Trophoblast cell (in vitro differentiated cells and primary cell): ENCODE results near the gene NIFK.

Experiments
- DNase-seq, 2 donors: peaks; one replicate each; pipeline ENCODE4 v3.0.0-alpha.2; 2016
- H2AFZ ChIP-seq: 2 replicates; pipeline ENCODE4 v1.6.1; 2013; ENCODE audit warnings: low read length, moderate library complexity, mild to moderate bottlenecking; ENCODE audit not compliant: insufficient read depth, poor library complexity
- H2AK5ac ChIP-seq: 2 replicates; pipeline ENCODE4 v1.6.1; 2013; ENCODE audit warnings: mild to moderate bottlenecking, low read length
- H2BK120ac ChIP-seq: 2 replicates; pipeline ENCODE4 v1.6.1; 2013; ENCODE audit warnings: low read length, mild to moderate bottlenecking, moderate library complexity; ENCODE audit not compliant: insufficient read depth, poor library complexity
- H2BK12ac ChIP-seq: 2 replicates; pipeline ENCODE4 v1.6.1; 2013; ENCODE audit warnings: mild to moderate bottlenecking, low read length, moderate library complexity
- H2BK5ac ChIP-seq: 2 replicates; pipeline ENCODE4 v1.6.1; 2013; ENCODE audit warnings: low read length, low read depth, moderate library complexity, mild to moderate bottlenecking; ENCODE audit not compliant: poor library complexity
- H3K14ac ChIP-seq: 2 replicates; pipeline ENCODE4 v1.6.1; 2013; ENCODE audit warnings: mild to moderate bottlenecking, low read length
- H3K18ac ChIP-seq: 2 replicates; pipeline ENCODE4 v1.6.1; 2013; ENCODE audit warnings: mild to moderate bottlenecking, low read length
- H3K23ac ChIP-seq: 2 replicates; pipeline ENCODE4 v1.6.1; 2013; ENCODE audit warnings: low read length
- H3K27ac ChIP-seq: 2 replicates; pipeline ENCODE4 v1.5.1; 2013; ENCODE audit warnings: low read depth, mild to moderate bottlenecking, inconsistent platforms, low read length, moderate library complexity
- H3K27me3 ChIP-seq: 2 replicates; pipeline ENCODE4 v1.6.1; 2013; ENCODE audit warnings: inconsistent platforms, mild to moderate bottlenecking, low read length, moderate library complexity; ENCODE audit not compliant: insufficient read depth
- H3K36me3 ChIP-seq, 2 experiments: 1 replicate in 1 of 2; 2 replicates in 1 of 2; pipeline ENCODE4 v1.6.1; 2013; ENCODE audit warnings: low read length in 2 of 2, mild to moderate bottlenecking in 2 of 2, moderate library complexity in 1 of 2; ENCODE audit not compliant: insufficient read depth in 2 of 2, control insufficient read depth in 1 of 2
- H3K4ac ChIP-seq: 2 replicates; pipeline ENCODE4 v1.6.1; 2013; ENCODE audit warnings: low read depth, mild to moderate bottlenecking, low read length, moderate library complexity
- H3K4me1 ChIP-seq, 2 experiments: 1 replicate in 1 of 2; 2 replicates in 1 of 2; pipeline ENCODE4 v1.6.1; 2013; ENCODE audit warnings: low read length in 2 of 2, mild to moderate bottlenecking in 2 of 2, moderate library complexity in 1 of 2; ENCODE audit not compliant: insufficient read depth in 2 of 2, control insufficient read depth in 1 of 2
- H3K4me2 ChIP-seq: 2 replicates; pipeline ENCODE4 v1.6.1; 2013; ENCODE audit warnings: inconsistent platforms, mild to moderate bottlenecking, low read length, moderate library complexity
- H3K4me3 ChIP-seq: 2 replicates; pipeline ENCODE4 v1.5.1; 2013; ENCODE audit warnings: mild to moderate bottlenecking, low read depth, low read length, inconsistent platforms
- H3K79me1 ChIP-seq: one replicate; pipeline ENCODE4 v1.6.1; 2013; ENCODE audit warnings: low read length
- H3K79me2 ChIP-seq: 2 replicates; pipeline ENCODE4 v1.6.1; 2013; ENCODE audit warnings: low read length, mild to moderate bottlenecking; ENCODE audit not compliant: control insufficient read depth, insufficient read depth, poor library complexity
- H3K9ac ChIP-seq: 2 replicates; pipeline ENCODE4 v1.6.1; 2013; ENCODE audit warnings: mild to moderate bottlenecking, low read length
- H3K9me3 ChIP-seq: 2 replicates; pipeline ENCODE4 v1.6.1; 2013; ENCODE audit warnings: low read depth, mild to moderate bottlenecking, control low read depth, inconsistent platforms, low read length; ENCODE audit not compliant: insufficient read depth
- H4K12ac ChIP-seq: 2 replicates; pipeline ENCODE4 v1.6.1; 2013; ENCODE audit warnings: low read depth, mild to moderate bottlenecking, low read length, moderate library complexity
- H4K8ac ChIP-seq: 2 replicates; pipeline ENCODE4 v1.6.1; 2013; ENCODE audit warnings: low read depth, mild to moderate bottlenecking, low read length, moderate library complexity
- H4K91ac ChIP-seq: one replicate; pipeline ENCODE4 v1.6.1; 2013; ENCODE audit warnings: low read depth, mild to moderate bottlenecking, low read length, moderate library complexity
- WGBS: extraction: QIAGEN DNeasy Blood & Tissue Kit; methylation state at CpG from one replicate; pipeline ENCODE4 v1.1.7; 2013; ENCODE audit warnings: missing lambda C conversion rate; ENCODE audit not compliant: insufficient read length, insufficient coverage; ENCODE audit errors: extremely low coverage; 5-methylcytosine and 5-hydroxymethylcytosine counted together

Gene NIFK

GRCh38 chr2:121768143-121768755 lies 31.6 kb upstream of the NIFK start:
- Histone ChIP-seq H3K27me3 (no peaks in the 10 kb centered on the region), H3K4me3 (no peak overlapping the region), H3K23ac (no peak overlapping the region), H4K8ac (no peak overlapping the region), H2AFZ (no peak overlapping the region), H2BK5ac (no peak overlapping the region), H3K18ac (no peak overlapping the region), H4K12ac (no peak overlapping the region), H4K91ac (no peak overlapping the region), H3K79me1 (no peaks in the 10 kb centered on the region), H3K9ac (no peak overlapping the region), H3K4me2 (no peak overlapping the region), H2AK5ac (no peak overlapping the region), H3K36me3 (peaks cover 11 to 31% of the 10 kb centered on the region in 2 experiments), H3K14ac (no peak overlapping the region), H3K4ac (no peak overlapping the region), H3K4me1 (no peaks in the 10 kb centered on the region), H3K9me3 (no peaks in the 10 kb centered on the region), H3K27ac (no peak overlapping the region), H2BK120ac (no peak overlapping the region), H3K79me2 (no peaks in the 10 kb centered on the region), H2BK12ac (no peak overlapping the region)
- DNase-seq: no peak
- WGBS: no CpG with 5 or more reads among the region's 5 CpGs

DNA sequence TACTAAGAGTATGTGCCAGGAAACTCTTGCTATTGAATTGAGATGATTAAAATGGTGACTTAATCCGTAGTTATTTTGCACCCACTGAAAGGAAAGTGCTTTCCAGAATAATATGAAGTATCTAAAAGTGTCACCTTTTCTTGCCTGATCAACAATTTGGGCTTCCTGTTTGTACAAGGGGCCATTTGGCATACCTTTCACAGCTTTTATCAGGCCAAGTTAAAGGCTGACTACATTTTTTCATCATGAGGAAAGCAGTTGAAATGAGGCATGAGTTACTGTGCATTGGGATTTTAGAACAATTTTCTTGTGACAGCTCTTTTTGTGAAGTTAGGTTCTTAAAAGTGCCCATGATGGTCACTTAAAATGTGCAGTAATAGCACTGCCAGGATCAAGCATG lies 29.9 kb upstream of the NIFK start:
- no peak overlapping the region for H3K4me3 ChIP-seq
- no peak for DNase-seq

GRCh38 chr2:121764681-121765228 lies 28.1 kb upstream of the NIFK start:
- no peak overlapping the region for H3K14ac ChIP-seq
- no peak overlapping the region for H2AK5ac ChIP-seq
- no peaks in the 10 kb centered on the region for H3K9me3 ChIP-seq
- H3K9ac ChIP-seq: no peak overlapping the region
- WGBS: no CpG with 5 or more reads among the region's 10 CpGs
- H2AFZ ChIP-seq: no peak overlapping the region
- no peak overlapping the region for H3K4me3 ChIP-seq
- no peaks in the 10 kb centered on the region for H3K79me1 ChIP-seq
- peaks cover 15 to 39% of the 10 kb centered on the region in 2 experiments for H3K36me3 ChIP-seq
- H4K91ac ChIP-seq: no peak overlapping the region
- H3K23ac ChIP-seq: no peak overlapping the region
- no peak for DNase-seq
- H4K8ac ChIP-seq: no peak overlapping the region
- no peak overlapping the region for H3K4ac ChIP-seq
- no peak overlapping the region for H2BK120ac ChIP-seq
- no peak overlapping the region for H4K12ac ChIP-seq
- H2BK12ac ChIP-seq: no peak overlapping the region
- no peaks in the 10 kb centered on the region for H3K27me3 ChIP-seq
- no peaks in the 10 kb centered on the region for H3K4me1 ChIP-seq
- no peaks in the 10 kb centered on the region for H3K79me2 ChIP-seq
- no peak overlapping the region for H3K4me2 ChIP-seq
- H2BK5ac ChIP-seq: no peak overlapping the region
- no peak overlapping the region for H3K27ac ChIP-seq
- no peak overlapping the region for H3K18ac ChIP-seq

More for the DNA sequence above, 29.9 kb upstream of the NIFK start:
- no CpG with 5 or more reads among the region's 1 CpG for WGBS
- Histone ChIP-seq H2AK5ac (no peak overlapping the region), H3K9ac (no peak overlapping the region), H3K9me3 (no peaks in the 10 kb centered on the region), H2AFZ (no peak overlapping the region), H2BK120ac (no peak overlapping the region), H3K4ac (no peak overlapping the region), H3K79me1 (no peaks in the 10 kb centered on the region), H2BK5ac (no peak overlapping the region), H3K4me2 (no peak overlapping the region), H3K18ac (no peak overlapping the region), H3K36me3 (peaks cover 12 to 32% of the 10 kb centered on the region in 2 experiments), H4K8ac (no peak overlapping the region), H3K23ac (no peak overlapping the region), H3K79me2 (no peaks in the 10 kb centered on the region), H3K14ac (no peak overlapping the region), H2BK12ac (no peak overlapping the region), H3K27ac (no peak overlapping the region), H3K4me1 (no peaks in the 10 kb centered on the region), H4K12ac (no peak overlapping the region), H3K27me3 (no peaks in the 10 kb centered on the region), H4K91ac (no peak overlapping the region)

- peak within 1 kb of the TSS; percentile 84 for H3K18ac ChIP-seq
- H2AFZ ChIP-seq: peak within 1 kb of the TSS; percentile 84
- H3K27ac ChIP-seq: peak within 1 kb of the TSS; percentile 43
- peak; percentile 97 to 99 for DNase-seq
- peaks cover 6 to 8% of the 10 kb centered on the region in 2 experiments for H3K36me3 ChIP-seq
- H3K4me3 ChIP-seq: peak within 1 kb of the TSS; percentile 91
- H3K14ac ChIP-seq: peak within 1 kb of the TSS; percentile 58
- H2AK5ac ChIP-seq: no peak within 1 kb of the TSS
- H4K8ac ChIP-seq: peak within 1 kb of the TSS; percentile 93
- peaks cover 0 to 3% of the 10 kb centered on the region in 2 experiments for H3K4me1 ChIP-seq
- H4K91ac ChIP-seq: peak within 1 kb of the TSS; percentile 58
- no CpG with 5 or more reads among the region's 67 CpGs for WGBS
- peak within 1 kb of the TSS; percentile 8 for H2BK120ac ChIP-seq
- H3K79me2 ChIP-seq: peaks cover 6% of the 10 kb centered on the region
- no peak within 1 kb of the TSS for H3K23ac ChIP-seq
- H3K9me3 ChIP-seq: no peaks in the 10 kb centered on the region
- no peak within 1 kb of the TSS for H2BK12ac ChIP-seq
- peak within 1 kb of the TSS; percentile 93 for H3K4ac ChIP-seq
- H3K9ac ChIP-seq: peak within 1 kb of the TSS; percentile 89
- H3K4me2 ChIP-seq: peak within 1 kb of the TSS; percentile 87
- no peaks in the 10 kb centered on the region for H3K27me3 ChIP-seq
- peak within 1 kb of the TSS; percentile 80 for H4K12ac ChIP-seq
- H3K79me1 ChIP-seq: peaks cover 2% of the 10 kb centered on the region
- peak within 1 kb of the TSS; percentile 10 for H2BK5ac ChIP-seq
Observed at GRCh38 chr2:121755237-121756111, 18.8 kb upstream of the NIFK start, which contains the start of gene TSN. TSS of gene TSN (plus strand) at chr2:121755651. CDS start at chr2:121755780, 129 bp downstream.
